Measurements from ENCODE around the gene PAQR3.
A peak's percentile ranks its signal among the peaks of the same experiment; 100 is the strongest.

Gene PAQR3

GRCh38 chr4:78938868-78939666 is at the start of gene PAQR3:
Gene PAQR3 (minus strand): TSS chr4:78939438. CDS start chr4:78939224, 214 bp downstream.
- peak; percentile 94 for DNase-seq (ENCODE audit: low spot score)

- no peak for DNase-seq (ENCODE audit: low spot score)
Measured at GRCh38 chr4:78987683-78988082, 48.4 kb upstream of the PAQR3 start.

DNA sequence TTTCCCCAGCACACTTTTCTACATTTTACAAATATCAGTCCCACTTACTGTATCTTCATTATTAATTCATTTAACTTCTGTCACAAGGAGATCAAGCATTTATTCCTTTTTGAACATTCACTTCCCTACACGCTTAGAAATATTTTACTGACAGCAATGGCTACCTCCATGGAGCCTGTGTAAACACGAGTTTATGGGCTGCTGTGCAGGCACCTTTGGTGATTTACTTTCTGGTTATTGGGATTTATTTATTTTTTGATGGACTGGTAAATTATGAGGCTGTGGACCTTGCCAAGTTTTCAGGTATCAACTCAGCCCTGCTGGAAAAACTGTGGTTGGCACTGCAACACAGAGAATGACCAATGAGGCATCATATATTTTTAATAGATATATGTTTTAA is 45.4 kb upstream of the PAQR3 start:
- DNase-seq (ENCODE audit: low spot score) = no peak

DNA sequence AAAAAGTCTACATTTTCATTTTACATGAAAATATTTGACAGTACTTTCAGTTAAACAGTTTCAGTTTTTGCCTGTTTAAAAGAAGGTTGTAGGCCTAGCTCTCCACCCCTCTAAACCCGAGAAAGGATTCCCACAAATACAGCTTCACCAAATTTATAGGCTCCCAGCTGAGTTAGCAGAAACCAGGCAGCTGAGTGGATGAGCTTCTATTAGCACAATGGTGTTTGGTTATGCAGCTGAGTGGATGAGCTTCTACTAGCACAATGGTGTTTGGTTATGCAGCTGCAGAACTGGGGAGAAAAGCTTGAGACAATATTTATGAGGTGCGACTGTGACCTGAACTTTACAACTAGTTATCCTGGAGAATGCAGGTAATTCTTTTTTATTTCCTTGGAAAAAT is 36.6 kb upstream of the PAQR3 start:
- DNase-seq (ENCODE audit: low spot score) = no peak

DNA sequence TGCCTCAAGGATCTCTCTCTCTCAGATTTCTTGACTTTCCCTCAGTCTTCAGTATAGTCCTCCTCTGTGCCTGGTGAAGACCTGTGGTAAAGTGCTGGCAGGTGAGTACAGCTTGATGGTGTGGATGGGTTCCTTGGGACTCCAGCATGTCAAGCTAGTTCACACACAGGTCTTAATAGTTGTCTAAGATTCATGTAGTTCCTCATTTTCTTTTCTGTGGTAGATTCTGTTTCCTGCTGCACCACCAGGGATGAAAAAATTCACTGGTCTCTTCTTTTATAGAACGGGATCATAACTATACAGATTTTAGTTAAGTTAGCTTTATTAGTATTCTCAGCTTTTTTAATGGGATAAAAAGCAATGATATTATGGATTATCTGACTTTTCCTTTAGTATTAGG is 32.5 kb upstream of the PAQR3 start:
- DNase-seq (ENCODE audit: low spot score) = no peak

- no peak for DNase-seq (ENCODE audit: low spot score)
Measured at GRCh38 chr4:78971326-78971725, 32.1 kb upstream of the PAQR3 start.

- DNase-seq (ENCODE audit: low spot score) = no peak
Measured at GRCh38 chr4:78962597-78963115, 23.4 kb upstream of the PAQR3 start.

- no peak for DNase-seq (ENCODE audit: low spot score)
Measured at GRCh38 chr4:78960926-78961325, 21.7 kb upstream of the PAQR3 start.

- no peak for DNase-seq (ENCODE audit: low spot score)
Measured at GRCh38 chr4:78956975-78957374, 17.7 kb upstream of the PAQR3 start.

DNA sequence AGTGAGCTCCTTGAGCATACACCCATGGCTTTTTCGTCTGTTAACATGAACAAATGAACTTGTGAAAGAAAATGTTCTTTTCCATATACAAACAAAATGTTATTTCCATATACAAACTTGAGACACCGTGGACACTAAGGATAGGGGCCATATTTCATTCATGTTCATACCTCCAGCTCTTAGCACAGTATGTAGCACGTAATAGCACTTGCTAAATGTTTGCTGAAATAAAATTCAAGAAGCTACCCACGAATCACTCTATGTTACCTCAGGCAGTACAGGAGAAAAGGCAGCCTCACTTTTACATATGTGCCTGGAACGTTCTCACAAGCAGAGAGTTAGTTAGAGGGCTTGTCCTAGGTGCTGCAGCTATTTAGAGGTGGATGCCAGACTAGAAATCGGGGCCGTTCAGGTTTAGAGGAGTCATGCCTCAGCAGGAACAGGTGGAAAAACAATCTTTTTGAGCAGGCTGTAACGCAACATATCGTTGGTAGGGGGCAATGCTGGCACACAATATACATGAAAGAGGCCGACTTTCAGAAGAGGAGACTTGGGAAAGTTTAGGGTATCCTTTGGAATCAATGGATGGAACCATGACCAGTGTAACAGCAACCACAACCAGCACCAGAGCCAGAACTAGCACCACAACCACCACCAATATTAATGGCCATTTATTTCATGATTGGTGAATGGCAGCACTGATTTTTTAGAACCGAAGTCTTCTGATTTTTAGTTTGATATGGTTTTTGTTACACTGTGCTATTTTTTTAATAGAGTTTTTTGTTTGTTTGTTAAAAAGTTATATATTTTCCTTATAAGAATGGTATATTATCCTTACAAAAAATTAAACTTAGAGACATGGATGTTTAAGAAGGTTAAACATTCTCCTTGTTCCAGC is 14.8 kb upstream of the PAQR3 start:
- no peak for DNase-seq (ENCODE audit: low spot score)

DNA sequence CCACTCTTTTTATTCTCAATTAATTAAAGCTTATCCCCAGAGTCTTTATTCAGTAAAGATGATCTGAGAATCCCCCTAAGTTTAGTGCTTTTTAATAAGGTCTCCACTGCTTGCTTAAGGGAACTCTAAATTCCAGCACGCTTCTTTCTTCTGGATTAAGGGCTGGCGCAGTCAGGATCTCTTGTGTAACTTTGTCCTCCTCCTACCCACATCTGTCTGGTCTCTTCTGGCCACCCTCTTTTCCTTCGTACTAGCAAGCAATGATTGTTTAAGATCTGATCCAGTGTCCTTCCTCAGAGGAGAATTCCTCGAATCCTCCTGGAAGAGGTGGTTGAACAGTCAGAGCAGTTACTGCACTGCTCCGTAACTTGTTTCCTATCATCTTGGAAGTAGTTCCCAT is 14.0 kb upstream of the PAQR3 start:
- no peak for DNase-seq (ENCODE audit: low spot score)

DNA sequence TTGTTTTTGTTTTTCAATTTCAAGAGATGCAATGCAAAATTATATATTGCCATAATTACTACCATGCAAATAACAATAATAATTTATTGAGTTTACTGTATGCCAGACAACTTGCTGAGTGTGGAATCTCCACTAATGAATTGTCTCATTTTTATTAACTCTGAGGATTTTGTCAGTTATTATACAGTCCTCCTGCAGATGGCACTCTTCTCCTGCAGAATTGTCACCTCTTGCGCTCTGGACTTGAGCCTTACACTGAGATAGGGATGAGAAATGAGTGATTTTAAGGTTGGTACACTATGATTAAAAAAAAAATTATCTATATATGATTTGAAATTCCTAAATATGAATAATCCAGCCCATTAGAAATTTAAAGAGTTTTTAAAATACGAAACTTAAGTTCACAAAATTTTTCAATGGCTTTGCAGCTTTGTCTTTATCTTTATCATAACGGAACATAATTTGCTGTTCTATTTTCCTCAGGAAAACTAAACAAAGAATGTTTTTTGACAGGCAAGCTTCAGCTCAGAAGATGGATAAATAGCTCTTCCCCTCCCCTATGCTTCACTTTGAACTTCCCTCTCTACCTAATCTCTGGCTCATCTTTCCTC is 12.7 kb upstream of the PAQR3 start:
- peak; percentile 27 for DNase-seq (ENCODE audit: low spot score)

- no peak for DNase-seq (ENCODE audit: low spot score)
Measured at GRCh38 chr4:78949735-78950134, 10.5 kb upstream of the PAQR3 start.

DNA sequence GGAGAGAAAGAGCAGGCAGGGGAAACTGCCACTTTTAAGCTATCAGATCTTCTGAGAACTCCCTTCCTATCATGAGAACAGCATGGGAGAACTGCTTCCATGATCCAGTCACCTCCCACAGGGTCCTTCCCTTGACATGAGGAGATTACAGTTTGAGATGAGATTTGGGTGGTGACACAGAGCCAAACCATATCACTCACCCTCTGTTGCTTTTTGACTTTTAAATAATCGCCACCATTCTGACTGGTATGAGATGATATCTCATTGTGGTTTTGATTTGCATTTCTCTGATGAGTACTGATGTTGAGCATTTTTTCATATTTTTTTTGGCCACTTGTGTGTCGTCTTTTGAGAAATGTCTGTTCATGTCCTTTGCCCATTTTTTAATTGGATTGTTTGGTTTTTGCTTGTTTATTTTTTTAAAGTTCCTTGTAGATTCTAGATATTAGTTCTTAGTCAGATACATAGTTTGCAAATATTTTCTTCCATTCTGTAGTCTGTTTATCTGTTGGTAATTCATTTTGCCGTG is 6.5 kb upstream of the PAQR3 start:
- no peak for DNase-seq (ENCODE audit: low spot score)

DNA sequence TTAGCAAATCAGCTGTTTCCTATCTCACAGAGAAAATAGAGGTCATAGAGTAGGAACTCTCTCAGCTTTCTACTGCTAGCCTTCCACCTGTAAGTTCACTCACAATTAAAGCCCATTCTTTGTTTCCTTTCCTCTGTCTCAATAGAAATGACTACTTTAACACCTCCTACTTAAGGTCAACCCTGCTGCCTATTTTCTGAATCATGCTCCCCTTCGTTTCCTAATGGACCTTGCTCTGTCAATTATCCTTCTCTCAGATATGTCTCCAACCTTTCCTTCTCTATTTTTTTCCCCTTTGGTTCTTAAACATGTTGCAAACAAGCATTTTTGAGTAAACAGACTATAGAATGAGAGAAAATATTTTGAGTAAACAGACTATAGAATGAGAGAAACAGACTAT is 5.1 kb upstream of the PAQR3 start:
- no peak for DNase-seq (ENCODE audit: low spot score)

- DNase-seq (ENCODE audit: low spot score) = no peak
Measured at GRCh38 chr4:78940752-78941151, 1.5 kb upstream of the PAQR3 start.

GRCh38 chr4:78939667-78940008 is 400 bp upstream of the PAQR3 start:
- DNase-seq (ENCODE audit: low spot score) = no peak

- DNase-seq (ENCODE audit: low spot score) = no peak
Measured at GRCh38 chr4:78938474-78938867, 767 bp downstream of the PAQR3 start.

GRCh38 chr4:78937837-78938236 is 1.4 kb downstream of the PAQR3 start:
- no peak for DNase-seq (ENCODE audit: low spot score)

- DNase-seq (ENCODE audit: low spot score) = no peak
Measured at GRCh38 chr4:78936989-78937388, 2.2 kb downstream of the PAQR3 start.

DNA sequence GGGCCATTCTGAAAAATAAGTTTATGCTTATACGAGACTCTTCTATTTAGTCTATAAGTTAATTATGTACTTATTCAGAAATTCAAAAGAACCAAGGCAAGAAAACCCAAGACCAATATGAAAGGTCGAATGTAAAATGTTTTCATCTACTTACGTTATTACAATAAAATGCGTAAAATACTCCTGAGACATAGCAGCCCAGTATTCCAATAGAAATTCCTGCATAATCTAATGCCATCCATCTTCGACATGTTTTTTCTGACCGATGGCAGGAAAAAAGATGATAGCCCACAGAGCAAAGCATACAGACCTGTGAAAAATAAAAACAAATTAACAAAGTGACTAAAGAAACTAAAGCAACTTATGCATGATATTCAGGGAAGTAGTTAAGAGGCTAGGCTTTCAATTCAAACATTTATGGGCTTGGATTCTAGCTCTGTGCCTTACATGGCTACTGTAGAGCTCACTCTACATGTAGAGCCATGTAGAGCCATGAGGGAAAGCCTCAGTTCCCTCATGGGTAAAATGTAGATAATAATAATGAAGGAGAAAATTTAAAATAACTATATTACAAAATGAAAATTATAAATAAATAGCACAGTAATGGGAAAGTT is 9.1 kb downstream of the PAQR3 start:
- no peak for DNase-seq (ENCODE audit: low spot score)

GRCh38 chr4:78928835-78929234 is 10.4 kb downstream of the PAQR3 start:
- no peak for DNase-seq (ENCODE audit: low spot score)
